GM15510 (cell line): ENCODE results near the gene SIPA1L2.

Experiments
- POLR2A ChIP-seq: IDR thresholded peaks from 3 replicates; pipeline ENCODE4 v1.6.1; 2011; ENCODE audit warnings: borderline replicate concordance; ENCODE audit not compliant: insufficient read length; ENCODE audit errors: extremely low read depth

SIPA1L2 gene

DNA sequence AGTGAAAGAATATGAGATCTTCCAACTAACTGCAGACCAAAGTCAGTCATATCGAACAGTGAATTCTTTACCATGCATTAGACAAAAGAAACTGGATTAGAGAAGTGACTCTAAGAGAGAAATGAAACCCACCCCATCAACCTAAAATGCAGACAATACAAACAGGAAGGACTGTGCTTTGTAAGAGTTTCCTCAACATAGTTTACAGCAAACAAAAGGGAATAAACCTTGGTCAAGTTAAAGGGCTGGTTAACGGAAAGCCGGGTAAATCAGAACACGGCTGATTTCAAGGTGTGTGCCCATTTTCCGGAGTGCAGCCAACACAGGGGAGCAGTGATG lies 39.2 kb downstream of the SIPA1L2 start:
- TF ChIP-seq POLR2A = no peak

DNA sequence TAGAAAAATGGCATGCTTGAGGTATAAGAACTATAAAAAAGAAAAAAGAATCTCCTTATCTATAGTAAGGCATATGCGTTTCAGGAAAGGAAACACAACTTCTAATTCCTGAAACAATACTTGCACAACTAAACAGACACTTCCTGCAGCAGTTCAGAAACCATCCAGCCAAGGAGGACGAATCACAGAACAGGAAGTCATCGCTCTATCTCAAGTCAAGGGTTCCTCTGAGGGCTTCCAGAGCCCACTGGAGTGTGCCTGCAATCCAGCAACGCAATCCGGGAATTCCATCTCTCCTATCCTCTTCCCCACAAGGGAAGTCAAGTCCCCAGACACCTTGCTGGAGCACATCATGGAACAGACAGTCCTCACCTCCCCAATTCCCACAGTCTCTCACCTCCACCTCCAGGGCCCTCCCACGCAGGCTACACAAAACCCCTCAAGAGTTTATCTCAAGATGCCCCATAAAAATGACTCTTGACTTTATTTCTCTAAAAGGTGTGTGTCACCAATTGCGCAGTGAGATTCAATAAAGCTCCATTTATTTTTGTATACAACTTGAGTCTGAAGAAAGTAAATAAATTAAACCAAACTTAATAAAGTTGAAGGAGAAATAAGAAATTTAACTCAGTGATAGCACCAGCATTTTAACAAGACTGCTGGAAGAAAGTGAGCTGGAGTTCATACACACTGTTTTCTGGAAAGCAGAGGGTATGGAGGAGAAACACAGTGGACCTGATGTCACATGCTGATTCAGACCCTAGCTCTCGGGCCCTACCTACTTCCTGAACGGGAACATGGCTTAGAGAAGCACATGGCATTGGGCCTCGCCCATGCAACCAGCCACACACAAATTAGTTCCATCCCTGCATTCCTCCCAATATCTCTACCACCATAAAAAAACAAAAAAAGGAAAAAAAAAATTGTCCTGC lies 39.9 kb downstream of the SIPA1L2 start:
- TF ChIP-seq POLR2A = no peak

DNA sequence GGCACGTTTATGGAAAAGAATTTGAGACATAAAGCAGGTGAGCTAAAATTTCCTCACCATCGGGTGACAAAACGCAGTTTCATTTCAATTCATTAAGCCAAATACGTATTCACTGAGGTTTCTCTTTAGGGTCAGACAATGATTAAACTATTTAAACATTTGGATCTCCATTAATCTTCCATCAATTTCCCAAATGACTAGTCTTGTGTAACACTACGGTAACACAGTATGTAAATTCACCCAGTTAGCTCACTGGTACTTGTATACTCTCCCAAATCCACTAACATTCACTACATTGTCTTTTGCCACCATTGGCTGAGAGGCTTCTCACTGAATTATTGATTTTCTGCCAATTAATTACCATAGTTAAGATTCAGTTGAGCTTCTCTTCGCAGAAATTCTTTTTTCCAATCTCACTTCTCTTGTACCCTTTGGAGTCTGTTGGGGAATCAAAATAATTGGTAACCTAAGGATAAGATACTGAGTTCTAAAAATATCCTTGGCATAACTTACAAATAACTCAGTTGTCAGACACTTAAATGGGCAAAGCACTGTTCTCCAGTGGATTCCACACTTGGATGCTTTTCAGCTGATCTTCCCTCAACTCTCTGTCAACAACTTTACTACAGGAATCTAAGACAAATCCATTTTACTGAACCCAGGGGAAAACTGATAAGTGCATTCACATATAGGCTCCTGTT lies 40.7 kb downstream of the SIPA1L2 start:
- no peak for TF ChIP-seq POLR2A

DNA sequence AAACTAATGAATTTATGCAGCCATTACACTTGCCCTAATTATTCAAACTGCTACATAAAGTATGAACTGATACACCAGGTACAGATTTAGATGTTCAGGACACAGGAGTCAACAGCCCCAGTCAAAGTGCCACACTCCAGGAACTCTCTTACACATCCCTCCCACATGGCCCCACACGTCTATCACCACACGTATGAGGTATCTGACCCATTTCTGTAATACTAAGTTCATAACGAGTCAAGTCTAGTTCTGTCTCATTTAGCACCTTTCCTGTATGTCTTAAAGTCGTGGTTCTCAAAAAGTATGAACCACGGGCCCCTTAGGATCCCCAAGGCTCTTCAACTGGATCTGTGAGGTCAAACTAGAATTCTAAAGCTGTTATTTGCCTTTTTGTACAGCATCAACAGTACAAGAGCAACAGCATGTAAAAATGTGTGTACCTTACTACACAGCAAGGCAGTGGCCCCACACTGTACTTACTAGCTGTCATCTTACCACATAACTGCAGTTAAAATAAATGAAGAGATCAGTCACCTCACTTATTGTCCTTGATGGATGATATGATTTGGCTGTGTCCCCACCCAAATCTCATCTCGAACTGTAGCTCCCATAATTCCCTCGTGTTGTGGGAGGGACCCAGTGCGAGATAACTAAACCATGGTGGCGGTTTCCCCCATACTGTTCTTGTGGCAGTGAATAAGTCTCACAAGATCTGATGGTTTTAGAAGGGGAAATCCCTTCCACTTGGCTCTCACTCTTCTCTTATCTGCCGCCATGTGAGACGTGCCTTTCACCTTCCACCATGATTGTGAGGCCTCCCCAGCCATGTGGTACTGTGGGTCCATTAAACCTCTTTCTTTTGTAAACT lies 42.6 kb downstream of the SIPA1L2 start:
- no peak for TF ChIP-seq POLR2A

DNA sequence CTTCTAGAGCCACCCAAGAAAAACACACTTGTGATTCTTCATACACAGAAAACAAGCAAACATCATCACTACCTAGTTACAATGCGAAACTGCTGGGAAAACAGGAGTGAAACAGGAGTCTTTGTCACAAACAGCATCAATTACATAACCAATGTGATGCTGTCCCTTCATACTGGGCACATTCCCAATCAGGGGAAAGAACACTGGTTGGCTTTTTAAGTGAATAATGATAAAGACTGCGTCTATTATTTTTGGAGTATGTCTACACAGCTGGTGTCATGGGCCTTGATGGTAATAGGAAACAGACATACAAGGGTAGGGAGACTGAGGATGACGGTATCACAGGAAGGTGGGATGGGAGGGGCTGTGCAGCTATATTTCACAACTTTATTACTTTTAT lies 43.3 kb downstream of the SIPA1L2 start:
- no peak for TF ChIP-seq POLR2A

DNA sequence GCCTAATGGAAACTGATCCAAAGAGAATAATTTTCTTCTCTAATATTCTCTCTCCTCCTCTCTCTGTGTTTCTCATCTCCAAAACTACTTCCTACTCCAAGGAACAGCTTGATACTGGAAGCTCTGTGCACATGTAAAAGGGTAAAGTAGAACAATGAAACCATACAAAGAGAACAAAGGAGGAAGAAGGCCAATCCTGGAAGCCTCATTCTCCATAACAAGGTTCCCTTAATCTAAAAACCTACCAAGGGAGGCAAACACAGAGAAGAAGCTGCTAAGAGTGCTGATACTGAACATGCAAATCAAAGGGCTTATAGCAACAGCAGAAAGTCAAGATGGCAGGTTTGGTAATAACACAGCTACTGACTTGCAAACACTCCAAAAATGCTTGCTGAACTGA lies 44.4 kb downstream of the SIPA1L2 start:
- TF ChIP-seq POLR2A = no peak

DNA sequence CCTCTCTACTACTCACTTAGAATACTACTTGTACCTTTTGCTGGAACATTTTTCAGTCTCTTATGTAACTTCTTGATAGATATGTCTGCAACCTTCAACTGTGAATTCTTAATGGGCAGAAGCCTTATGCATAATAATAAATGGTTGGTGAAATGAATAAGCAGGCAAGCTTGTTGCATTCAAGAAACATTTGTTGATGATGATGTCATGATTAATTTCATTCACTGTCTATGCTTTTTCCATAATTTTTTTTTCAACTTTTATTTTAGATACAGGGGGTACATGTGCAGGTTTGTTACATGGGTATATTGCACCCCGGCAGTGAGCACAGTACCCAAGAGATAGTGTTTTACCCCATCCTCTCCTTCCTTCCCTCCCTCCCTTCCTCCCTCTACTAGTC lies 48.0 kb downstream of the SIPA1L2 start:
- no peak for TF ChIP-seq POLR2A
